ENCODE measurements around the gene MEGF9.

The MEGF9 gene

GRCh38 chr9:120730654-120731514 is 16.6 kb upstream of the MEGF9 start:
- DNase-seq (ENCODE audit: low read depth), result no peak

- DNase-seq (ENCODE audit: low read depth), result no peak
Observed at GRCh38 chr9:120729791-120730241, 15.5 kb upstream of the MEGF9 start.

- no peak for DNase-seq (ENCODE audit: low read depth)
Observed at GRCh38 chr9:120726484-120726883, 12.2 kb upstream of the MEGF9 start.

DNA sequence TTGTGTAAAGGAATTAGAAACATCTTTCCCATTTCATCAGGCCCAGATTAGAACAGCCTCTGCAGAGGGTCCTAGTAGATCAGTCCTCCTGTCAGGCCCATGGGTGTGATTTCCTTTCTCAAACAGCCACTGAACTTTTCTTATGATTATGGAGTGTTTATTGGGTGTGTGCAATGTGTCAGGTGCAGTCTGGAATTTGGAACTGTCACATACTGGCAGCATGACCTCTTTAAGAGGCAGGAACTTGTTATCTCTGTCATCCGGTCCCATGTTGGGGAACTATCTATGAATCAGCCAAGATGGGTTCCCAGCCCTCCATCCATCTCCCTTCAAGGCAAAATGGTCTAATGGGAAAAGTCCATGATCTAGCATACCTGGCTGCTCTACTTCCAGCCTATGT is 11.6 kb upstream of the MEGF9 start:
- DNase-seq (ENCODE audit: low read depth), result no peak

GRCh38 chr9:120724757-120725400 is 10.6 kb upstream of the MEGF9 start:
- DNase-seq (ENCODE audit: low read depth), result no peak

- no peak for DNase-seq (ENCODE audit: low read depth)
Observed at GRCh38 chr9:120723565-120723964, 9.3 kb upstream of the MEGF9 start.

- no peak for DNase-seq (ENCODE audit: low read depth)
Observed at GRCh38 chr9:120720404-120720803, 6.1 kb upstream of the MEGF9 start.

DNA sequence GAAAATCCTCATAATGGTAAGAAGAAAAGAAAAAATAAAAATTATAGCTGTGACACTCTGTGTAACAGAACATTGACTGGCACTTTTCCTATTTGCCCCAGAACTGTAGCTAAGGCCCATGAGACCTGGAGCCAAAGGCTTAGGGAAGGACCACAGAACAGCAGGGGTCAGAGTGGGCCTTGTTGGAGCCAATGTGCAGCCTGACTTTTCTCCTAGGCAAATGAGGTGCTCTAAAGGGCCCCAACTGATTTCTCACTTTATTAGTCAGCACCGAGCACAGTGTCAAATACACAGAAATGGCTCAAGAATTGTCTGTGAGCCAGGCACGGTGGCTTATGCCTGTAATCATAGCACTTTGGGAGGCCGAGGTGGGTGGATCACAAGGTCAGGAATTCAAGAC is 4.0 kb upstream of the MEGF9 start:
- no peak for DNase-seq (ENCODE audit: low read depth)

DNA sequence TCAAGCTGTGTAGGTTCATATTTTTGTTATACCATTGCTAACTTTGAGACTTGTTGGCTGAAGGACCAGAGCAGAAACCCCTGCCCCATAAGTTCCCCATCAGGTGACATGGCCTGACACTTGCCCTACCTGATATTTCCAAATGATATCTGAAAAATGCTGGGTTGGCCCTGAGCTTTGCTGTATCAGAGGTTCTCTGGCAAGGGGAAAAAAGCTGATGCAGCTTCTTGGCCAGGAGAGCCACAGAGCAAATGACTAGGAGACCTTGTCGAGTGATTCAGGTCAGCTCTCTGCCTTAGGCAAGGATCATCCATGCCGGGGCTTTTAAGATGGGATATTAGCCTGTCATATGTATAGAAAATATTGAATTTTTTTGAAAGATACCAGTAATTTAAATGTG is 2.9 kb upstream of the MEGF9 start:
- no peak for DNase-seq (ENCODE audit: low read depth)

DNA sequence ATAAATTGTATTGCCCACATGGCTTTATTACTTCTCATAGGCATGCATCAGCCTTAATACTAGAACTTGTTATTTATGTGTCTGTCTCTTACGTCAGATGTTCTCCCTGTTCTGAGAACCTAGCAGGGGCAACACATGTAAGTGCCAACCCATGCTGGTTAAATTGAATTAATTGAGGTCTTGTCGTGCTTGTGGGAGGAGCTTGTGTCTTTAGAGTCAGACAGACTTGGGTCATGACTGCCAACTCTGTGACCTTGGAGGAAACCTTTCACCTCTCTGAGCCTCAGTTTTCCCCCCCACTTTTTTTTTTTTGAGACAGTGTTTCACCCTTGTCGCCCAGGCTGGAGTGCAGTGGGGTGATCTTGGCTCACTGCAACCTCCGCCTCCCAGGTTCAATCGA is 2.2 kb upstream of the MEGF9 start:
- no peak for DNase-seq (ENCODE audit: low read depth)

- no peak for DNase-seq (ENCODE audit: low read depth)
Observed at GRCh38 chr9:120715389-120715924, 1.2 kb upstream of the MEGF9 start.

DNA sequence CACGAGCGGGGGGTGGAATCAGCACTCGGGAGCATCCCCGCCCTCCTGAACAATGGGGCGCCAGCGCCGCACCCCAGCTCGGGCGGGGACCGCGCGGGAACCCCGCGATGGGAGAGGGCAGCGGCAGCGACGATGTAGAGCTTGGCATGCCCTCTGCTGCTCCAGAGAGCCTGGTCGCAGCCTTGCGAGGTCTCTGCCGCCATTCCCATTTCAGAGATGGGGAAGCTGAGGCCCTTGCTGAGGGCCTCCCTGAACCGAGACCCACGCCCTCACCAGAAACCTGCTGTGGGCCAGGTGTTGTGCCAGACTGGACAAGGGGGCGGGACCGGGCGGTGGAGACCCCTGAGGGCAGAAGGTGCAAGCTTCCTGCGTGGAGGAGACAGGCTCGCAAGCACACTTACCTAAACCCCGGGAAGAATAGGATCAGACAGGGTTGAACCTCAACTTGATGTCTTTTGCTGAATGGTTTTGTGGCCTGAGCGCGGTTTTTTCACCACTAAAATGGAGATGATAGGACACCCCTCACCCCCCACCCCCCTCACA is 647 bp upstream of the MEGF9 start:
- no peak for DNase-seq (ENCODE audit: low read depth)

DNA sequence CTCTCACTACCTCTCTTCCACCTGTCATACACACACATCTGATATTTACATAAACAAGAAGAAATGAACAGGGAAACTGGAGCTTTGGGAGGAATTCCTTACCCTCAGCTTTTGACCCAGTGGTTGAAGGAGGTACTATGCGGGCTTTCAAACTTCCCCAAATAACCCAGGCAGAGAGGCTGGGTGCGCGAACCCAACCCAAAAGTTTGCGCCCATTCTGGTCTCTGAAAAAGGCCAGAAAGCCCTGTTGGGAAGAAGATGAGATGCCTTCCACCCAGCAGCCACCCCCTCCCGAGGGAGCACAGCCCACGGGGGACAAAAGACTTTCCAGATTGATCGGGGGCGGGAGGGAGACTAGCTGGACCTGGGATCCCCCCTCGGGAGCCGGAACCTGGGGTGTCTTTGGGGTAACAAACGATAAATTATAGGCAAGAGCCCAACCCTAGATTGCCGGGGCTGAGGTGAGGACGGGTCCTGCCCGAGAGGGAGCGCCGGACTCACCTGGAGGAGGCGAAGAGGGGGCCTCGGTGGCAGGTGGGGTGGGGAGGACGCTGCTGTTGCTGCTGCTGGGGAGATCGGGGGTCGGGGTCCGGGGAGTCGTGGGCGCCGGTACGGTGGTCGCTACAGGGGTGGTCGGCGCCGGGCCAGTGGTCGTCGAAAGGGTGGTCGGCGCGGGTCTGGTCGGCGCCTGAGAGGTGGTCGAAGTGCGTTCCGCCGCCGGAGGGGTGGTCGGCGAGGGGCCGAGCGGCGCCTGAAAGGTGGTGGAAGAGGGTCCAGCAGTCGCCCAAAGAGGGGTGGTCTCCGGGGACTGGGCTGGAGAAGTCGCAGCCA is 798 bp downstream of the MEGF9 start:
- no peak for DNase-seq (ENCODE audit: low read depth)

- DNase-seq (ENCODE audit: low read depth), result no peak
Observed at GRCh38 chr9:120712539-120713031, 1.7 kb downstream of the MEGF9 start.

GRCh38 chr9:120711841-120712538 is 2.3 kb downstream of the MEGF9 start:
- DNase-seq (ENCODE audit: low read depth), result no peak

GRCh38 chr9:120711354-120711753 is 2.9 kb downstream of the MEGF9 start:
- no peak for DNase-seq (ENCODE audit: low read depth)

DNA sequence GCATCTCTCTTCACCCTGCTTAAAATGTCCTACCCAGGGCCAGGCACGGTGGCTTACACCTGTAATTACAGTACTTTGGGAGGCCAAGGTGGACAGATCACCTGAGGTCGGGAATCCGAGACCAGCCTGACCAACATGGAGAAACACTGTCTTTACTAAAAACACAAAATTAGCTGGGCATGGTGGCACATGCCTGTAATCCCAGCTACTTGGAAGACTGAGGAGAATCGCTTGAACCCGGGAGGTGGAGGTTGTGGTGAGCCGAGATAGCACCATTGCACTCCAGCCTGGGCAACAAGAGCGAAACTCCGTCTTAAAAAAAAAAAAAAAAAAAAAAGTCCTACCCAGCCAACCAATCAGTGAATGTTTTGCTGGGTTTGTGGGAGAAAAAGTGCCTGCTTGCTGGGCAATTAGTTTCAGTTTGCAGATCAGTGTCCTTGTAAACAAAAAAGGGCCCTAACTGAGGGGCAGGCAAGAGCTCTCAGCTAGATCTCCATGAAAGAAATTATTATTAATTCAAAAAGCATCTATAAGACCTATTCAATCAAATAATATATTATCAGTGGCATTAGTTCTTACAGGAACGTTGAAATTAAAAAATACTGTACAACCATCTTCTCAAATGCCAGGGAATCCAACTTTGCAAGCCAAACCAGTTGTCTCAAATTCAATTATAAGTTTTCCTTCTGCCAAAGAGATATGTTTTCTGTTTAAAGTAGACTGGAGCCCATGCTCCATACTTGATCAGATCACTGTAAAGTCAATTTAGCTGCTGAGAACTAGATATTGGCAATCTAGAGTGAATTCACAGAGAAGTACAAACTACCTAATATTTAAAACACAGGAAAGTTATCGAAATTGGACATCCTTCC is 3.9 kb downstream of the MEGF9 start:
- no peak for DNase-seq (ENCODE audit: low read depth)

GRCh38 chr9:120708526-120709224 is 5.6 kb downstream of the MEGF9 start:
- DNase-seq (ENCODE audit: low read depth), result no peak

GRCh38 chr9:120707170-120707569 is 7.1 kb downstream of the MEGF9 start:
- no peak for DNase-seq (ENCODE audit: low read depth)

DNA sequence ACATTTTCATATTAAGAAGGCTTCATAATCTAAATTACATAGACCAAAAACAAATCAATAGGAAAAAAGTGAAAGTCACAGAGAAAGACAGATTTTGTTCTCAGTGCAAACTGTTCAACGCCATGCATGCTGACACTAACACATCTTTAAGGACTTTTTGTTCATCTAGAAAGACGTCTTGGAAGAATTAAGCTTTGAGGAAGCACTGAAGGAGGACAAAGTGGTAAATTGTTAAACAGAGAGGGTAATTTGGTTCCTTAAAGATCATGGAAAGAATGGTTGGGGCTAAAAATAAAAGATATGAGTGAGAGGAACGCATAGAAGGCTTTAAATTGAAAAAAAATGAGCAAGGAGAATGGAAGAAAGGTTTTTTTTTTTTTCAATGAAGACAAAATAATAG is 9.1 kb downstream of the MEGF9 start:
- no peak for DNase-seq (ENCODE audit: low read depth)

Measured in stimulated activated CD4-positive, alpha-beta T cell treated with anti-CD3 and anti-CD28 coated beads, Interleukin-2, amount 100 ng/mL, for 4 hours (primary cell).